ENCODE data around the gene ZNF296.

DNA sequence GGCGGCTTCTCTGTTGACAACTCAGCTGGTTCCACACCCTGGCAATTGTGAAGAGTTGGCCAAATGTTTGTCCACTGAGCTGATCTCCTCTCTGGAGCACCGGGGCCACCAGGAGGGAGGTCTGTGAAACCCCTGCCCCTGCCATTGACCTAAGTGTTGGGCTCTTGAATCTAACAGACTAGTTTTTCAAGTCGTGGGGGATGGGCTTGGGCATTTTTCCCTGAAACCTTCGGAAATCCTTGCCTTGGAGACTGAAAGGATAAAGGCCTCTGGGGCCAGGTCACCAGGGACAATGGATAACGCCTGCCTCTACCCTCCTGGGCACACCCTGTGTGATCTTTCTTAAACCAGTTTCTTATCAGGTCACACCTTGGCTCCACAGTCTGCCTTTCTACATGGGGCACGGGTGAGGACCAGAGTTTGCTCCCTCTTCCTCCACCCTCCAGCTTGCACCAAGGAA is 3.7 kb upstream of the ZNF296 start:
- no peak for TF ChIP-seq POLR2A (IDR thresholded peaks at IDR 0.05)
- TF ChIP-seq, protein P1, sequence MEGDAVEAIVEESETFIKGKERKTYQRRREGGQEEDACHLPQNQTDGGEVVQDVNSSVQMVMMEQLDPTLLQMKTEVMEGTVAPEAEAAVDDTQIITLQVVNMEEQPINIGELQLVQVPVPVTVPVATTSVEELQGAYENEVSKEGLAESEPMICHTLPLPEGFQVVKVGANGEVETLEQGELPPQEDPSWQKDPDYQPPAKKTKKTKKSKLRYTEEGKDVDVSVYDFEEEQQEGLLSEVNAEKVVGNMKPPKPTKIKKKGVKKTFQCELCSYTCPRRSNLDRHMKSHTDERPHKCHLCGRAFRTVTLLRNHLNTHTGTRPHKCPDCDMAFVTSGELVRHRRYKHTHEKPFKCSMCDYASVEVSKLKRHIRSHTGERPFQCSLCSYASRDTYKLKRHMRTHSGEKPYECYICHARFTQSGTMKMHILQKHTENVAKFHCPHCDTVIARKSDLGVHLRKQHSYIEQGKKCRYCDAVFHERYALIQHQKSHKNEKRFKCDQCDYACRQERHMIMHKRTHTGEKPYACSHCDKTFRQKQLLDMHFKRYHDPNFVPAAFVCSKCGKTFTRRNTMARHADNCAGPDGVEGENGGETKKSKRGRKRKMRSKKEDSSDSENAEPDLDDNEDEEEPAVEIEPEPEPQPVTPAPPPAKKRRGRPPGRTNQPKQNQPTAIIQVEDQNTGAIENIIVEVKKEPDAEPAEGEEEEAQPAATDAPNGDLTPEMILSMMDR (IDR thresholded peaks at IDR 0.05), result no peak
